ENCODE results near the gene SLC2A9. TPM values are rescaled to one million over a fixed set of nuclear protein-coding genes. Genes with fewer than 3 reads are reported as not detected.

SLC2A9 gene
- total and polyA plus RNA-seq, 8 donors: 1.2 to 5.7 (median 2.4) TPM

DNA sequence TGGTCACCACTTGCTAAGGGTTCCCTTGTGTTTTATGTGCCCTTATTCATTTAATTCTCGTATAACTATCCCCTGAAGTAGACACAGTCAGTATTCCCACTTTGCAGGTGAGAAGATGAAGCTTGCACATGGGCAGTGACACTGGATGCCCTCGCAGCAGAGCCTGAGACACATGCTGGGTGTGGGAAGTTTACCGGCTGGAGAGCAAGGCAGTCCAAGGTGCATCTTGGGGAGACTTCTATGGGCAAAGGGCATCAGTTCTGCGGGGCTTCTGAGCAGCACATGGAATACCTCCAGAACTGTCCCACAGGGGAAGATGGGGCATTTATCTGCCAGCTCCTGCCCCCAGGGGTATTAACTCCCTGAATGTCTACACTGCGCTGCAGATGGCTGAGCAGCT lies 92.2 kb downstream of the SLC2A9 start:
- ATAC-seq (no peak), DNase-seq (no peak), FAIRE-seq (no peak)
- Histone ChIP-seq H3K27ac (no peak overlapping the region), H3K36me3 (no peaks in the 10 kb centered on the region), H3K4me1 (no peaks in the 10 kb centered on the region), H3K9me3 (no peaks in the 10 kb centered on the region), H3K27me3 (no peaks in the 10 kb centered on the region), H3K4me3 (no peak overlapping the region)
- intact Hi-C loops (cut with DNase I): no loop called here
- no peak for TF ChIP-seq CTCF (IDR thresholded peaks at IDR 0.05)
- 51 to 64% methylated on average over 5 of the region's 5 CpGs for WGBS, 2 donors

- 67 to 72% methylated on average over 10 of the region's 10 CpGs for WGBS, 2 donors
- Histone ChIP-seq H3K9me3 (no peaks in the 10 kb centered on the region), H3K4me3 (no peak overlapping the region), H3K36me3 (no peaks in the 10 kb centered on the region), H3K4me1 (no peaks in the 10 kb centered on the region), H3K27me3 (no peaks in the 10 kb centered on the region), H3K27ac (no peak overlapping the region)
- TF ChIP-seq CTCF (IDR thresholded peaks at IDR 0.05): no peak
- FAIRE-seq (no peak), DNase-seq (no peak), ATAC-seq (peak in 1 of 4 donors; percentile 35)
- intact Hi-C loops (cut with DNase I): no loop called here
These were observed 93.8 kb downstream of the SLC2A9 start for GRCh38 chr4:9927341-9928007.

- 45 to 58% methylated on average over 3 of the region's 3 CpGs for WGBS, 2 donors
- no peaks in the 10 kb centered on the region for H3K9me3 ChIP-seq
- H3K4me1 ChIP-seq: no peaks in the 10 kb centered on the region
- no peak overlapping the region for H3K4me3 ChIP-seq
- ATAC-seq (no peak), DNase-seq (no peak), FAIRE-seq (no peak)
- H3K36me3 ChIP-seq: no peaks in the 10 kb centered on the region
- intact Hi-C loops (cut with DNase I): no loop called here
- no peak for TF ChIP-seq CTCF (IDR thresholded peaks at IDR 0.05)
- no peak overlapping the region for H3K27ac ChIP-seq
- H3K27me3 ChIP-seq: no peaks in the 10 kb centered on the region
These were observed 94.7 kb downstream of the SLC2A9 start for GRCh38 chr4:9926586-9926985.

- no peak for DNase-seq
- Histone ChIP-seq H3K9me3 (no peaks in the 10 kb centered on the region), H3K4me3 (no peak overlapping the region), H3K4me1 (no peaks in the 10 kb centered on the region), H3K36me3 (no peaks in the 10 kb centered on the region), H3K27ac (no peak overlapping the region), H3K27me3 (no peaks in the 10 kb centered on the region)
- ATAC-seq: no peak
- TF ChIP-seq CTCF (IDR thresholded peaks at IDR 0.05): no peak
- intact Hi-C loops (cut with DNase I): no loop called here
- no peak for FAIRE-seq
- 57 to 71% methylated on average over 8 of the region's 8 CpGs for WGBS, 2 donors
These were observed 95.4 kb downstream of the SLC2A9 start for GRCh38 chr4:9925750-9926439.

DNA sequence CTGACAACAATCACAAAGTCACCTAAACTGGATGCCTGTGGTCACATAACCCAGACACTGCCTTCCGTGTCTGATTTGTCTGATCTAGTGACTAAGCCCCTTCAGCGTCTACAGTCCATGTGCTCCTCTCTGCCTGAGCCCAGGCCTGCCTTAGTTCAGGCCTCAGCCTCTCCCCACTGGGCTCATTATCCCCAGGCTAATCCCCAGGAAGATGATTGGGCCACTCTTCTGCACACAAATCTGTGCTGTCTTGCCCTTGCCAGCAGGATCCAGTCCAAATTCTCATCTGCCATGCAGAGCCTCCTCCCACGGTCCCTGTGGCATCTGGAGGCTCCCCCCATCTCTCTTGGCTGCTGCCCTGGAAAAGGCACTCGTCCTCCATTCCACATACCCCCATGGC lies 96.5 kb downstream of the SLC2A9 start:
- H3K27ac ChIP-seq: no peak overlapping the region
- no peaks in the 10 kb centered on the region for H3K9me3 ChIP-seq
- no peaks in the 10 kb centered on the region for H3K36me3 ChIP-seq
- H3K27me3 ChIP-seq: no peaks in the 10 kb centered on the region
- intact Hi-C loops (cut with DNase I): no loop called here
- H3K4me3 ChIP-seq: no peak overlapping the region
- WGBS, 2 donors: 50 to 52% methylated on average over 4 of the region's 4 CpGs
- ATAC-seq (peak in 1 of 4 donors; percentile 16), DNase-seq (no peak), FAIRE-seq (no peak)
- TF ChIP-seq CTCF (IDR thresholded peaks at IDR 0.05): no peak
- H3K4me1 ChIP-seq: no peaks in the 10 kb centered on the region

All from pancreas (tissue), 10 donors.